ENCODE results near the gene TCFL5.

- TF ChIP-seq EZH2 (IDR thresholded peaks at IDR 0.05; ENCODE audit: insufficient read depth, poor library complexity, severe bottlenecking) (no peak), EZH2phosphoT487 (IDR thresholded peaks at IDR 0.05; ENCODE audit: insufficient read depth, low read depth) (no peak)
These were observed 29.3 kb downstream of the TCFL5 start for GRCh38 chr20:62832212-62832922.

Measured in GM23248 (cell line).